ENCODE results near the gene LPIN3.

DNA sequence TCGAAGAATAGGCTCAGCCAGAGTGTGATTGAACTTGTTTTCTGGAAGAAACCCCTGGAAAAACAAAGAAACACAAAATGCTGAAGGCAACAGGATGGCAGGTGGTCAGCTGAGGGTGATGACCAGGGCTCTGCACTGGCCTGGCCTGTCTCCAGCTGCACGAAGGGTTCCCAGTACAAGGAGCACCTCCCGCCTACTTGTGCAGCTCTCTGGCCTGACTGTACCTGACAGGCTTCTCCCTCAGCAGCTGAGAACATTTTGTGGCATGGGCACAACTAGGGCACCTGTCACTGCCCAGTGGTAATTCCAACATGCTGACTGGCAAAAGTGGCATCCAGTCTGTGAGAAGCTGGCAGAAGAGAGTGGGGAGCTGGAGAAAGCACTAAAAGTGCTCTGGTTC, 64.8 kb downstream of the LPIN3 start:
- TF ChIP-seq, protein P1, sequence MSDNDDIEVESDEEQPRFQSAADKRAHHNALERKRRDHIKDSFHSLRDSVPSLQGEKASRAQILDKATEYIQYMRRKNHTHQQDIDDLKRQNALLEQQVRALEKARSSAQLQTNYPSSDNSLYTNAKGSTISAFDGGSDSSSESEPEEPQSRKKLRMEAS (IDR thresholded peaks at IDR 0.05), result no peak
- TF ChIP-seq SIN3A (IDR thresholded peaks at IDR 0.05; ENCODE audit: low read depth) (no peak), ELF1 (IDR thresholded peaks at IDR 0.05; ENCODE audit: borderline replicate concordance, low read depth) (no peak), SP1 (IDR thresholded peaks at IDR 0.05; ENCODE audit: low read depth) (no peak), FOSL1 (IDR thresholded peaks at IDR 0.05; ENCODE audit: low read depth) (no peak)
- TF ChIP-seq, protein P2, sequence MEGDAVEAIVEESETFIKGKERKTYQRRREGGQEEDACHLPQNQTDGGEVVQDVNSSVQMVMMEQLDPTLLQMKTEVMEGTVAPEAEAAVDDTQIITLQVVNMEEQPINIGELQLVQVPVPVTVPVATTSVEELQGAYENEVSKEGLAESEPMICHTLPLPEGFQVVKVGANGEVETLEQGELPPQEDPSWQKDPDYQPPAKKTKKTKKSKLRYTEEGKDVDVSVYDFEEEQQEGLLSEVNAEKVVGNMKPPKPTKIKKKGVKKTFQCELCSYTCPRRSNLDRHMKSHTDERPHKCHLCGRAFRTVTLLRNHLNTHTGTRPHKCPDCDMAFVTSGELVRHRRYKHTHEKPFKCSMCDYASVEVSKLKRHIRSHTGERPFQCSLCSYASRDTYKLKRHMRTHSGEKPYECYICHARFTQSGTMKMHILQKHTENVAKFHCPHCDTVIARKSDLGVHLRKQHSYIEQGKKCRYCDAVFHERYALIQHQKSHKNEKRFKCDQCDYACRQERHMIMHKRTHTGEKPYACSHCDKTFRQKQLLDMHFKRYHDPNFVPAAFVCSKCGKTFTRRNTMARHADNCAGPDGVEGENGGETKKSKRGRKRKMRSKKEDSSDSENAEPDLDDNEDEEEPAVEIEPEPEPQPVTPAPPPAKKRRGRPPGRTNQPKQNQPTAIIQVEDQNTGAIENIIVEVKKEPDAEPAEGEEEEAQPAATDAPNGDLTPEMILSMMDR (IDR thresholded peaks at IDR 0.05 in 2 of 3, conservative IDR thresholded peaks at IDR 0.05 in 1 of 3; ENCODE audit: borderline replicate concordance in 1 of 3, insufficient read depth in 1 of 3, low read depth in 2 of 3, low read length in 2 of 3), result no peak
